H1 (cell line): ENCODE results near the gene ASB6. TPM values are rescaled to one million over a fixed set of nuclear protein-coding genes. Genes with fewer than 3 reads are reported as not detected.

Experiments
- EZH2 ChIP-seq: fragments of 200-600 bp; sonication (generic); IDR thresholded peaks from 2 replicates; pipeline ENCODE4 v1.7.1; 2012; ENCODE audit warnings: low read depth, mild to moderate bottlenecking, moderate library complexity, low read length, inconsistent platforms; ENCODE audit not compliant: severe bottlenecking
- HDAC6 ChIP-seq: IDR thresholded peaks from one replicate; pipeline ENCODE4 v1.7.1; 2012; ENCODE audit warnings: low read depth, mild to moderate bottlenecking, inconsistent platforms, low read length, moderate library complexity
- KDM1A ChIP-seq: fragments of 200-600, 300-600 bp; sonication (generic); IDR thresholded peaks from 2 replicates; pipeline ENCODE4 v1.7.1; 2016; ENCODE audit warnings: mild to moderate bottlenecking, low read length, borderline replicate concordance
- RAD21 ChIP-seq, 2 experiments: IDR thresholded peaks in 1 of 2; conservative IDR thresholded peaks in 1 of 2; 2 replicates each; pipeline ENCODE4 v1.6.1; 2011; ENCODE audit warnings: low read depth in 2 of 2, low read length in 2 of 2, improper control_type of control experiment in 1 of 2, inconsistent platforms in 1 of 2, mild to moderate bottlenecking in 1 of 2, moderate library complexity in 1 of 2
- RBBP5 ChIP-seq: IDR thresholded peaks from 2 replicates; pipeline ENCODE4 v1.7.1; 2012; ENCODE audit warnings: low read depth, mild to moderate bottlenecking, inconsistent platforms, low read length, moderate library complexity, borderline replicate concordance
- SAP30 ChIP-seq: fragments of 300-600 bp; sonication (generic); IDR thresholded peaks from 2 replicates; pipeline ENCODE4 v1.7.1; 2012; ENCODE audit warnings: low read length, moderate library complexity, mild to moderate bottlenecking, inconsistent platforms; ENCODE audit not compliant: insufficient read depth, insufficient replicate concordance
- polyA plus RNA-seq, 7 experiments: library from polyadenylated mRNA; depleted of rRNA in 3 of 7; stranded (reverse) in 5 of 7; unstranded in 2 of 7; fragments of >200 nt in 5 of 7; fragments of 200-250 nt in 2 of 7; gene quantifications; 1 replicate in 5 of 7; 2 replicates in 1 of 7; 4 replicates in 1 of 7; pipeline versions ENCODE4 v1.2.1 to v1.2.3, GENCODE V29; 2011 to 2013; ENCODE audit warnings: missing spikeins in 2 of 7, mixed read lengths in 2 of 7
- total RNA-seq: library from RNA; stranded (reverse); fragmentation: NEBNext Ultra II Directional; extraction: Animal tissue kit (Norgen Biotek cat#: 25700); gene quantifications from 2 replicates; pipeline ENCODE4 v1.2.1, GENCODE V29; 2021

The ASB6 gene
- total and polyA plus RNA-seq, 2 of the 8 experiments (the other 6 are each of a cell fraction or from before 2014, with no cell fraction given), result 14.0 to 17.3 TPM

- TF ChIP-seq RBBP5, result no peak
- no peak for TF ChIP-seq EZH2
- TF ChIP-seq HDAC6, result no peak
- no peak for TF ChIP-seq SAP30
- TF ChIP-seq RAD21 (IDR thresholded peaks at IDR 0.05 in 1 of 2, conservative IDR thresholded peaks at IDR 0.05 in 1 of 2; ENCODE audit: low read depth in 2 of 2, low read length in 2 of 2), result peak in 1 of 2 experiments; percentile 7; a peak in 1 of 4 replicates
- no peak for TF ChIP-seq KDM1A
Measured at GRCh38 chr9:129612123-129612522, 29.8 kb downstream of the ASB6 start (continued).
